NCI-H524 treated with DMSO at 0.1 percent for 48 hours (cell line): ENCODE measurements around the gene ATF7IP2.
A peak's percentile ranks its signal among the peaks of the same experiment; 100 is the strongest.
"Not testable (repeated sequence)": the region's sequence is repeated elsewhere in the genome, so short reads cannot be mapped to it uniquely, and the experiment has no call there.

Source experiments
- DNase-seq: peaks from one replicate; lab custom pipeline; 2025; lab: John Stamatoyannopoulos, UW

ATF7IP2 gene, protein sequence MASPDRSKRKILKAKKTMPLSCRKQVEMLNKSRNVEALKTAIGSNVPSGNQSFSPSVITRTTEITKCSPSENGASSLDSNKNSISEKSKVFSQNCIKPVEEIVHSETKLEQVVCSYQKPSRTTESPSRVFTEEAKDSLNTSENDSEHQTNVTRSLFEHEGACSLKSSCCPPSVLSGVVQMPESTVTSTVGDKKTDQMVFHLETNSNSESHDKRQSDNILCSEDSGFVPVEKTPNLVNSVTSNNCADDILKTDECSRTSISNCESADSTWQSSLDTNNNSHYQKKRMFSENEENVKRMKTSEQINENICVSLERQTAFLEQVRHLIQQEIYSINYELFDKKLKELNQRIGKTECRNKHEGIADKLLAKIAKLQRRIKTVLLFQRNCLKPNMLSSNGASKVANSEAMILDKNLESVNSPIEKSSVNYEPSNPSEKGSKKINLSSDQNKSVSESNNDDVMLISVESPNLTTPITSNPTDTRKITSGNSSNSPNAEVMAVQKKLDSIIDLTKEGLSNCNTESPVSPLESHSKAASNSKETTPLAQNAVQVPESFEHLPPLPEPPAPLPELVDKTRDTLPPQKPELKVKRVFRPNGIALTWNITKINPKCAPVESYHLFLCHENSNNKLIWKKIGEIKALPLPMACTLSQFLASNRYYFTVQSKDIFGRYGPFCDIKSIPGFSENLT

DNA sequence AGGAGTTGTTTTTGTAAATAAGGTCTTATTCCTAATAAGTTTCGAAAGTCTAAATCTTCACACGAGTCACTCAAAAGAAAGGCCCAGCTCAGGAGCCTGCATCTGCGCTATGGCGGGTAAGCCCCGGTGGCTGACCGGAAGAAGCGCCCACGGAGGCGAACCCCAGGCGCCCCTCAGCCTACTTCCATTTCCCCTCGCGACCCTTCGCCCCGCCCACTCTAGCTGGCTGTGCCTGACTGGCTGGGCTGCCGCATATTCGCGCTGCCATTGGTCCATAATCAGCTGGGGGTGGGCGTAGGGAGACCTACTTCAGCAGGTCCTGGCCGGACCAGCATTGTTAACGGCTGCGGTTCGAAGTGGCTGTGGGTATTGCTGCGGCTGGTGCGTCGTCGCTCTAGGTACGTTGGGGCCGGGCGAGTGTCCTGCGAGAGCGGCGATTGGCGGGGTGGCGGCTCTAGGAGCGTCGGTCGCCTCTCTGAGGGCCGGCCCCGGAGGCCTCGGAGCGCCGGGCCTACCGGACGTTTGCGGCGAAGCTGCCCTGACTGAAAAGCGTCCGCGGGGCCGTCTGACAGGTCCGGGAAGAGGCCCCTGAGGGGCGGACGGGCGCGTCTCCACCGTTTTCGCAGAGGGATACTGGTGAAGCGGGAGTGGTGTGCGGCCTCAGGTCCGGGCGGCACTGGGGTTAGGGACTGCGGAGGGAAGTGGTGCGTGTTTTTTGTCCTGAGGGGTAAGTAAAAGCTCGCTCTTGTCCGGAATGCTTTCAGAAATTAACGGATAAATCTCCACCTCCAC is at the start of gene ATF7IP2:
Gene ATF7IP2, plus strand, starts transcription at position 337 of the 792 bp plus-strand sequence. CDS start 44,560 bp downstream, outside the sequence.
- peak; percentile 80 for DNase-seq

GRCh38 chr16:10338426-10338825 is 47.4 kb upstream of the ATF7IP2 start:
- no peak for DNase-seq

DNA sequence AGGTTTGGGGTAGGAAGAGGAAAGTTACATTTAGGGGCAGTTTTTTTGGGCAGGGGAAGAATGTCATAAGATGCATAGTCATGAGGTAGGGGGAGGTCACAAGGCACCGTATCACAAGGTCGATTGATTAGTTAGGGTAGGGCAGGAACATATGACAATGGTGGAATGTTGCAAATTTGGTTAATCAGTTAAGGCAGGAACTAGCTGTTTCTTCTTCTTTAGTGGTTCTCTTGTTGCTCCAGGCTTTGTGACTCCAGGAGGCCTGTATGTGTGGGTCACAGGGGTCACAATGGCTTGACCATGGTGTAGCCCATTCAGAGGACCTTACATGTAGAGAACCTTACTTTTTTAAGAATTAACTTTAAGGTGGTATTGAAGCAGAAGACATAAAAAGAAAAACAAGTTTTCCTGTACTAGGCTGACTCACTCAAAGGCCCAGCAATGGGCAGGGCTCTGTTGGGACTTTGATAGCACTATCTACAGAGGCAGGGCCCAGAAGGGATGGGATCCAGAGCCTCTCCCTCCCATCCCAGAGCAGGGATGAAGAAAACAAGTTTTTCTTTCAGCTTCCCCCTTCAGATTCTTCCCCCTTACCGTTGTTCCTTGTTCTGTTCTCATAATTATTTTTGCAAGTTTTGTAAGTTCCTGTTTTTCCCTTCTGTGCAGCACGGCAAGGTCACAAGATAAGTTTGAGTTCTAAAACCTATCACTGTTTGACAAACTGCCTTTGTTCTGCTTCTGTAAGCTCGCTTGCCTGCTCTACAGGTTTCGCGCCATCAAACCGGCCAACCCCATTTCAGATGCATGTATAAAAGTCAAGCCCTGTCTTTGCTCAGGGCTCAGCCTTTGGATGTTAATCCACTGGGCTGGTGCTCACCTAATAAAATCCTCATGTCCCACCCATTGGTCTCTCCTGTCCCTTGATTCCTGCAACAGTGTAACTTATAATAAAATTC is 45.8 kb upstream of the ATF7IP2 start:
- DNase-seq = no peak

GRCh38 chr16:10343124-10343760 is 42.6 kb upstream of the ATF7IP2 start:
- no peak for DNase-seq

DNA sequence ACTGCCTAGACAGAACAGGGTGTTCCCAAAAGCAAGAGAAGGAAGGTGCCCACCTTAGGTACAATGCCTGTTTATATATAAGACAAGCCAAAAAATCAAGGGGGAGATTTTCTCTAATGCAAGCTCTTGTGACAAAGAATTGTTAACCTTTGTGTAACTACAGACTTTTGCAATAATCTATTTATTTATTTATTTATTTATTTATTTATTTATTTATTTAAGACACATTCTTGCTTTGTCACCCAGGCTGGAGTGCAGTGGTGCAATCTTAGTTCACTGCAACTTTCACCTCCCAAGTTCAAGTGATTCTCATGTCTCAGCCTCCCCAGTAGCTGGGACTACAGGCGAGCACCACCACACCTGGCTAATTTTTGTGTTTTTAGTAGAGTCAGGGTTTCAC is 41.2 kb upstream of the ATF7IP2 start:
- DNase-seq = not testable (repeated sequence)

DNA sequence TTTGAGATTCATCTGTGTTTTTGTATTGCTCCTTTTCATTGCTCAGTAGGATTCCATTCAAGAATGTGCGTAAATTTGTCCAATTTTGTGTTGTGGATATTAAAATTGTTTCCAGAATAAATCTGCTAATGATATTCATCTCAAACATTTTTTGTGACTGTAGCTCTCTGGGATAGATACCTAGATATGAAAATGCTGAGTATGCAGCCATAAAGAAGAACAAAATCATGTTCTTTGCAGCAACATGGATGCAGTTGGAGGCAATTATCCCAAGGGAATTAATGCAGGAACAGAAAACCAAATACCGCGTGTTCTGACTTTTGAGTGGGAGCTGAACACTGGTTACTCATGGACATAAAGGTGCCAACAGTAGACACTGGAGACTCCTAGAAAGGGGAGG is 40.2 kb upstream of the ATF7IP2 start:
- no peak for DNase-seq

DNA sequence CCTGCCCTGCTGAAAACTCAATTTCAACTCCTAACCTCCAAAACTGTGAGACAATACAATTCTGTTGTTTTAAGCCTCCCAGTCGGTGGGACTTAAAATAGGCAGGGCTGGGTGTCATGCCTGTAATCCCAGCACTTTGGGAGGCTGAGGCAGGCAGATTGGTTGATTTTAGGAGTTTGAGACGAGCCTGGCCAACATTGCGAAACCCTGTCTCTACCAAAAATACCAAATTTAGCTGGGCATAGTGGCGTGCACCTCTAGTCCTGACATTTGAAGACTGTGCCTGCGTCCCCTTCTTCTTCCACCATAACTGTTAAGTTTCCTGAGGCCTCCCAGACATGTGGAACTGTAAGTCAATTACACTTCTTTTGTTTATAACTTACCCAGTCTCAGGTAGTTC is 36.0 kb upstream of the ATF7IP2 start:
- DNase-seq = no peak

GRCh38 chr16:10352262-10352661 is 33.6 kb upstream of the ATF7IP2 start:
- no peak for DNase-seq

- DNase-seq = no peak
Observed at GRCh38 chr16:10355589-10355988, 30.3 kb upstream of the ATF7IP2 start.

DNA sequence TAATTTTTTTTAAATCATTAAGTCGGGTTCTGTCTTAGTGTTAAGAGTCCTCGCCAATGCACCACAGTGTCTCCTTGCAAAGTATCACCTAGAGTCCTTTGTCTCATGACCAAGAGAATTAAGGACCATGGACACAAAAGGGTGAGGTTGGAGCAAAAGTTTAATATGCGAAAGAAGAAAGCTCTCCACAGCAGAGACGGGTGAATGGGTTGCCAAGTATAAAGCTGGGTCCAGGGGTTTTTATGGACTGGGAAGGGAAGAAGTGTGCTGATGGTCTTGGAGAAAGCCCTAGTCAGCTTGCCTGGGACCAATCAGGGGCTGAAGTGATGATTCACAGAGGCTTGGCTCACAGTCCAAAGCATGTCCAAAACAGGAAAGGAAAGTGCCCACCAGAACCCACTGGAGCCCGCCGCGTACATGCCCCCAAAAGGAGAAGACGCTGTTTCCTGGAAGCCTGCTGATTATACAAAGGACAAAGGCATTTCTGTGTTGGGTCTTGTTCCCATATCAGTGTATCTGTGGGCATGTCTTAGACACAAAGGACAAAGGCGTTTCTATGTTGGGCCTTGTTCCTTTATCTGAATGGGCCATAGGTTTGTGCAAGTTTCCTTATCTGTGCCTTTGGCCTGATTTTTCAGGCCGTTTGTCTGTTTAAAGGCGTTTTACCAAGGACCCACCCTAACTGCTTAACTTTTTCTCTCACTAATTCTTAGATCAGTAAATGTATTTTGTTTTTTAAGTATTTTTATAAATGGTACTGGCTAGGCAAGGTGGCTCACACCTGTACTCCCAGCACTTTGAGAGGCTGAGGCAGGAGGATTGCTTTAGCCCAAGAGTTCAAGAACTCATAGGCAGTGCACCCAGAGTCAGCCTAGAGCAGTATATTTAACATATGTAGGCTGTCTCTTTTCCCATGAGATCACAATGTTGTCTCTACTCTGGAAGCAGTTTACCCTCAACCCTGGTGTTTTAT is 28.7 kb upstream of the ATF7IP2 start:
- DNase-seq = no peak

DNA sequence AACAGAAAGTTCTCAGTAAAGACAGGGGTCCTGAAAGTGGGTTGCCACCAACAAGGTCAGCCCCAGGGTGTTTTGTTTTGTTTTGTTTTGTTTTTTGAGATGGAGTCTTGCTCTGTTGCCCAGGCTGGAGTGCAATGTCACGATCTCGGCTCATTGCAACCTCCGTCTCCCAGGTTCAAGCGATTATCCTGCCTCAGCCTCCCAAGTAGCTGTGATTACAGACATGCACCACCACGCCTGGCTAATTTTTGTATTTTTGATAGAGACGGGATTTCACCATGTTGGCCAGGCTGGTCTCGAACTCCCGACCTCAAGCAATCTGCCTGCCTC is 24.1 kb upstream of the ATF7IP2 start:
- DNase-seq = not testable (repeated sequence)

GRCh38 chr16:10362077-10362863 is 23.6 kb upstream of the ATF7IP2 start:
- DNase-seq = no peak

- not testable (repeated sequence) for DNase-seq
Observed at GRCh38 chr16:10362864-10363197, 23.0 kb upstream of the ATF7IP2 start.

GRCh38 chr16:10366619-10367018 is 19.2 kb upstream of the ATF7IP2 start:
- not testable (repeated sequence) for DNase-seq

DNA sequence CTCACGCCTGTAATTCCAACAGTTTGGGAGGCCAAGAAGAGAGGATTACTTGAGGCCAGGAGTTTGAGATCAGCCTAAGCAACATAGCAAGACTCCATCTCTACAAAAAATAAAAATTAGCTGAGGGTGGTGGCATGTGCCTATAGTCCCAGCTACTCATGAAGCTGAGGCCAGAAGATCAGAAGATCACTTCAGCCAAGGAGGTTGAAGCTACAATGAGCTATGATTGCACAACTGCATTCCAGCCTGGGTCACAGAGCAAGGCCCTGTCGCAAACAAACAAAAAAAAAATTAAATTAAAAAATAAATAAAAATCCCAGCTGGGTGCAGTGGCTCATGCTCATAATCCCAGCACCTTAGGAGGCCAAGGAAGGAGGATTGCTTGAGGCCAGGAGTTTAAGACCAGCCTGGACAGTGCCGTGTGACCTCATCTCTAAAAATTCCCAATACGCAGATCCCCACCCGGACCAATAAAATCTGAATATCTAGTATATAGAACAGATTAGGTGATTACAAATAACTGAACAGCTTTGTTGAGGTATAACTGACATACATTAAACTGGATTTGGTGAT is 18.2 kb upstream of the ATF7IP2 start:
- DNase-seq = no peak

DNA sequence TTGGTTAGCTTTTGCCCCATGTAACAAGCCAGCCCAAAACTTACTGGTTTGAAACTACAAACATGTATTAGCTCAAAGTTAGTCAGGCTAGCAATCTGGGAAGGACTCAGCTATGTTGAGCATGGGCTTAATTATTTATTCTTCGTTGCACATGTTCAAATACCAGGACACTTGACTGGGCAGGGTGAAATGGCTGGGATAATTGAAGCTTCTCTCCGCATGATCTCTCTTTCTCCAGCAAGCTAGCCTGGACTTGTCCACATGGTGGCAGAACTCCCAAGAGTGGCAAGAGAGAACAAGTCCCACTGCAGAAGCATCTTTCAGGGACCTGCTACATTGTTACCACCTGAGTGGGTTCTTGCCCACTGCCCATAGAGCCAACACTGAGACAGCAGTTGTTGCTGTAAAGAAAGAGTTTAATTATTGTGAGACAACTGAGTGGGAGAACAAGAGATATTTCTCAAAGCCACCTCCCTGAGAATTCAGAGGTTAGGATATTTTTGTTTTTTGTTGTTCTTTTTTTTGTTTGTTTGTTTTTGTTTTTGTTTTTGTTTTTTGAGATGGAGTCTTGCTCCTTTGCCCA is 16.8 kb upstream of the ATF7IP2 start:
- DNase-seq = no peak

DNA sequence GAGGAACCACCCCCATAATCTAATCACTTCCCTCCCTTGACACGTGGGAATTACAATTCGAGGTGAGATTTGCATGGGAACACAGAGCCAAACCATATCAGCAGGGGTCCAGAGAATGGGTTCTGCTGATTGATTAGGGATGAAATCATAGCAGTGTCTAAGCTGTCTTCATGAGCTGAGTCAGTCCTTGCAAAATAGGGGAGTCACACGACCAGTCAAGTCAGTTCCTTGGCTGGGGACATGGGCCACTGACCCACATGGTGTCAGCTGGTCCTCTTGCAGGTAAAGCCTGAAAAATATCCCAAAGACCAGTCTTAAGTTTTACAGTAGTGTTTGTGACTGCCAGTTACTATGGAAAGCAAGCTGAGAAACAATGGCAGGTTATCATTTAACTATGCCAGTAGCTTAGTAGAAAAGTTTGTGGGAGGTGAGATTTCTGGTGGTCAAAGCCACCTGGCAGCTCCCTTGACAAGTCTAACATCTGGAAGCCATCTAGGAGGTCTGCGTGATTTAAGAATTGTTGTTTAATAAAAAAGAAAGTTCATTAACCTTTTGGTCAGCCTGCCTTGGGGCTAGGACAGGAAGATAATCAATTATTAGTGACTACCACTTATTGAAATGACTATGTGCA is 15.7 kb upstream of the ATF7IP2 start:
- no peak for DNase-seq

DNA sequence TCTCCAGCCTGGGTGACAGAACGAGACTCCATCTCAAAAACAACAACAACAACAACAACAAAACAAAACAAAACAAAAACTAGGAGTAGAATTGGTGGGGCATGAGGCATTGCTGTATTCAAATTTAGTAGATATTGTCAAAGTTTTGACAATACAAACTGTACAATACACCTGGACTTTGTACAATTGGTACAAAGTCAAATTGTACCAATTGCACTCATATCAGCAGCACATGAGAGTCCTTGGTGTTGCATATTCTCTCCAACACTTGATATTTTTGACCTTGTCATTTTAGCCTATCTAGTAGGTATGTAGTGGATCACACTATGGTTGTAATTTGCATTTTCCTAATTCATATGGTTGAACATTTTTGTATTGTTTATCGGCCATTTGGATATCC is 14.3 kb upstream of the ATF7IP2 start:
- no peak for DNase-seq
